BLaER1 (cell line): ENCODE data around the gene SIGLEC1.
A peak's percentile ranks its signal among the peaks of the same experiment; 100 is the strongest.

Source experiments
- H3K27ac ChIP-seq: shearing (Covaris generic); formaldehyde crosslinking; 2 replicates; pipeline ENCODE4 v1.8.1; 2022
- H3K27me3 ChIP-seq: shearing (Covaris generic); formaldehyde crosslinking; 2 replicates; pipeline ENCODE4 v1.8.1; 2022
- H3K36me3 ChIP-seq: shearing (Covaris generic); formaldehyde crosslinking; 2 replicates; pipeline ENCODE4 v1.8.1; 2022
- H3K4me1 ChIP-seq: shearing (Covaris generic); formaldehyde crosslinking; 2 replicates; pipeline ENCODE4 v1.8.1; 2022
- H3K4me2 ChIP-seq: shearing (Covaris generic); formaldehyde crosslinking; 2 replicates; pipeline ENCODE4 v1.8.1; 2022
- H3K4me3 ChIP-seq: shearing (Covaris generic); formaldehyde crosslinking; 2 replicates; pipeline ENCODE4 v1.8.1; 2022
- H3K9ac ChIP-seq: shearing (Covaris generic); formaldehyde crosslinking; 2 replicates; pipeline ENCODE4 v1.8.1; 2022
- H3K9me3 ChIP-seq: shearing (Covaris generic); formaldehyde crosslinking; 2 replicates; pipeline ENCODE4 v1.8.1; 2022
- H4K20me1 ChIP-seq: shearing (Covaris generic); formaldehyde crosslinking; 2 replicates; pipeline ENCODE4 v1.8.1; 2022
- Cebpa-rat ChIP-seq: shearing (Covaris generic); IDR thresholded peaks from 2 replicates; pipeline ENCODE4 v1.8.1; 2022

Gene SIGLEC1

DNA sequence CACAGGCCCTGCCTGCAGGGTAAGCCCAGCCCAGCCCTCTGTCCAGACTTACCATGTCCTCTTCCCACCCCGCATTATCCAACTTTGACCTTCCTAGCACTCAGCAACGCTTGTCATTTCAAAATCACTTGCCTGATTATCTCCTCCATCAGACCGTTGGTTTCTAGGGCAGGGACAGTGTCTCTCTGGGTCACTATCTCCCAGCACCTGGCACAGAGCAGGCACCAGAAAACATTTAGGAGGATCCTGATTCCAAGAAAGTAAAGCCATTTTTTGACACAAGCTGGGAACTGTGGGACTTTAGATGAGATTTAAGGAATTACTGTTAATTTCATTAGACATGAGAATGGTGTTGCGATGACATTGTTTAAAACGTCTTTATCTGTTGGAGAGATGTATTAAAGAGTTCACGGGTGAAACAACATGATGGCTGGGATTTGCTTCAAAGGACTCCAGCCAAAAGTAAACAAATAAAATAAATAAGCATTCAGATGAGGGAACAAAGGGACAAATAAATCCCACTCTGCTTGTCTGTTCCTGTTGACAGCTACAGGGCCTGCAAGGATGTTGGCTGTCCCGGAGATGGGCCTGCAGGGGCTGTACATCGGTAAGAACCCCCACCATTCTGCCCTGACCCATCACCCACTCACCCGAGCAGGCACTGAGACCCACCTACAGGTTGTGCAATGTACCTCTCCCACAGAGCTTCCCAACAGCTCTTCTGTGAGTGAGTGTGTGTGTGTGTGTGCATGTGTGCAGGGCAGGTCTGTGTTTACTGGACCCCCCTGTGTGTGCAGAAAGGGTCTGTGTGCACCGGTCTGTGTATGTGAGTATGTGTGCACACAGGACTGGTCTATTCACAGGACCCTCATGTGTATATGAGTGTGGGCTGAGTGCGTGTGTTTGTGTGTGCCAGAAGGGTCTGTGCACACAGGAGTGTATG is 26.0 kb upstream of the SIGLEC1 start:
- TF ChIP-seq Cebpa-rat: no peak
- Histone ChIP-seq H3K9ac (no peak overlapping the region), H3K27me3 (peaks cover 8% of the 10 kb centered on the region), H3K4me2 (no peak overlapping the region), H3K9me3 (no peaks in the 10 kb centered on the region), H3K4me3 (no peak overlapping the region), H3K4me1 (no peaks in the 10 kb centered on the region), H3K27ac (no peak overlapping the region), H4K20me1 (no peaks in the 10 kb centered on the region), H3K36me3 (no peaks in the 10 kb centered on the region)

DNA sequence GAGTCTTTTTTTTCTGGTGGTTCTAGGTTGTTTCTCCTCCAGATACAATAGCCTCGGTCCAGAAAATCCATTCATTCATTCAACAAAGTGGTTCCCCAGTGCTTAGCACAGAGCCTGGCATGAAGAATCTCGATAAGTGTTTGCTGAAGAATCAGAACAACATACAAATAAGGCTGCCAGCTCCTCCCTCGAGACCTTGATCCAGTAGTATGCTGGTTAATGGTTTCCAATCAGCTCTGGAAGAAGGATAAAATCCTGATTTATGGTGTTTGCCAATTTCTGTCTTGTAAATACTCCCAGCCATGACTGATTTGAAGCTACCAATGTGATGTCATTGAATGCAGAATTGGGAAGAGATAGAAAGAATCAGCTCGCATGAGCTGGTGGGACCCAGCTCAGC is 23.4 kb upstream of the SIGLEC1 start:
- Histone ChIP-seq H4K20me1 (no peaks in the 10 kb centered on the region), H3K4me1 (peaks cover 11% of the 10 kb centered on the region; the same call in 1 of the 2 replicates), H3K4me2 (no peak overlapping the region), H3K9ac (no peak overlapping the region), H3K27ac (no peak overlapping the region), H3K27me3 (peaks cover 32% of the 10 kb centered on the region), H3K36me3 (no peaks in the 10 kb centered on the region), H3K9me3 (no peaks in the 10 kb centered on the region), H3K4me3 (no peak overlapping the region)
- TF ChIP-seq Cebpa-rat: no peak

DNA sequence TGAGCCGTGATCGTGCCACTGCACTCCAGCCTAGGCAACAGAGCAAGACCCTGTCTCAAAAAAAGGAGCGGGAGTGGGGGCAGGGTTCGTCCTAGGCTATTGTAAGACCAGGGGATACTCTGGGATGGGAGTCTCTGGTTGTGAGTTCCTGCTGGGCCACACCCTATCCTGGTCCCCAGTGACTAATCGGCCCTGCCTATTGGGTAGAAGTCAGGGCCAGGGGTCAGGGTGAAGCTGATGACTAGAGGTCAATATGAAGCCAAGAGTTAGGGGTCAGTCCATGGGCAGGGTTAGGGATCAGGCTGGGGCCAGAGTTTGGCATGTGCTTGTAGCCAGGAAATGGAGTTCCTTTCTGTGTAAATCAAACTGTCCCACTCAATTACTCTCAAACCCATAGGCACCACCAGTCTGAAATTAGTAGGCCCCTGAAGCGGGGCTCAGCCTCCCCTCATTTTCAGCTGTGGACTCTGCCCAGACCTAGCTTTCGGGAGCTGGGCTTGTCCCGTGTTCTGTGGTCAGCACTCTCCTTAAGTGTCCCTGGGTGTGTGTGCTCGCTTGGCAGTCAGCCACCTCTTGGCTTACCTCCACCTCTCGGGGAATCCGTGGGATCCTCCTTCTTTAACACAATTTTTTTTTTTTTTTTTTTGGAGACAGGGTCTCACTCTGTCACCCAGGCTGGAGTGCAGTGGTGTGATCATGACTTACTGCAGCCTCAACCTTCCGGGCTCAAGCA is 21.9 kb upstream of the SIGLEC1 start:
- Histone ChIP-seq H4K20me1 (no peaks in the 10 kb centered on the region), H3K4me2 (no peak overlapping the region), H3K4me3 (no peak overlapping the region), H3K9ac (no peak overlapping the region), H3K4me1 (peaks cover 23% of the 10 kb centered on the region), H3K27ac (no peak overlapping the region), H3K27me3 (peaks cover 32% of the 10 kb centered on the region), H3K9me3 (no peaks in the 10 kb centered on the region), H3K36me3 (no peaks in the 10 kb centered on the region)
- TF ChIP-seq Cebpa-rat: no peak

DNA sequence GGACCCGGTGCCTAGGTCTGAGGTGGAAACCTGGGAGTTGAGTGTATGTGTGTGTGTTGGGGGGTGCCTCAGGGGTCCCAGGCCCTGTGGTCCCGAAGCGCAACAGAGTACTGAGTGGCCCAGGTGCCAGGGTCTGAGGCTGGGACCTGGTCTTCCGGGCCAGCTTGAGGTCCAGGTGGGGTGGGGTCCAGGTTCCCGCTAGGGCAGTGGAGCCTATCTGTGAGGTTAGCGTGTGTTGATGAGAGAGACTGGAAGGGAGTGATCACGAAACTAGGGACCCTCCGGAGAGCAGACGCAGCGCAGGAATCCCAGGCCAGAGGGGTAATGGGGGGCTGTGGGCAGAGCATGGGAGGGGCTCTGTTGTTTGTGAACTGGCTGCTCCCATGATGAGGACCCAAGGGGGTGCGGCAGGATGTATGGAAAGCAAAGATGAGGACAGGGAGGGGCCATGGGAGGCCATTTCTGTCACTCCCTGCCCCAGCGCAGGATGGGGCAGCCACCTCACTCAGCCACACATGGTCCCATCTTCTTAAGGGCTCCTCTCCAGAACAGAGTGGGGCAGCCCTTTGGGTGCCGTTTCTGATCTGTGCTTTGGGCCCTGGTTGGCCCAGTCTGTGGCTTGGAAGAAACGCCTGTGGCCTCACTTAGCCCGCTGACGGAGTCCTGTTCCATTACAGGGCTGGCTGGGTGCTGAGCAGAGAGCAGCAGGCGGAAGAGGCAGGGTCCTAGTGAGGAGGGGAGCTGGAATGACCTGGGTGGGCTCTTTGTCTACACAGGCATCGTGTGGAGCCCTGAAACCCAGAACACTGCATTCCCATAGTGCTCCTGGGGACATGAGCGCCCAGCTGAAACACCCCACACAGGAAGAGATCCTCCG is 21.0 kb upstream of the SIGLEC1 start:
- H3K9ac ChIP-seq: 0 out of 2 replicates have a peak overlapping the region, but pooled peaks have one; percentile 15
- H4K20me1 ChIP-seq: no peaks in the 10 kb centered on the region
- H3K4me2 ChIP-seq: peak overlapping the region; percentile 52
- no peak overlapping the region for H3K4me3 ChIP-seq
- no peak for TF ChIP-seq Cebpa-rat
- H3K36me3 ChIP-seq: no peaks in the 10 kb centered on the region
- no peaks in the 10 kb centered on the region for H3K9me3 ChIP-seq
- peaks cover 27% of the 10 kb centered on the region for H3K4me1 ChIP-seq
- no peak overlapping the region for H3K27ac ChIP-seq
- peaks cover 32% of the 10 kb centered on the region for H3K27me3 ChIP-seq

DNA sequence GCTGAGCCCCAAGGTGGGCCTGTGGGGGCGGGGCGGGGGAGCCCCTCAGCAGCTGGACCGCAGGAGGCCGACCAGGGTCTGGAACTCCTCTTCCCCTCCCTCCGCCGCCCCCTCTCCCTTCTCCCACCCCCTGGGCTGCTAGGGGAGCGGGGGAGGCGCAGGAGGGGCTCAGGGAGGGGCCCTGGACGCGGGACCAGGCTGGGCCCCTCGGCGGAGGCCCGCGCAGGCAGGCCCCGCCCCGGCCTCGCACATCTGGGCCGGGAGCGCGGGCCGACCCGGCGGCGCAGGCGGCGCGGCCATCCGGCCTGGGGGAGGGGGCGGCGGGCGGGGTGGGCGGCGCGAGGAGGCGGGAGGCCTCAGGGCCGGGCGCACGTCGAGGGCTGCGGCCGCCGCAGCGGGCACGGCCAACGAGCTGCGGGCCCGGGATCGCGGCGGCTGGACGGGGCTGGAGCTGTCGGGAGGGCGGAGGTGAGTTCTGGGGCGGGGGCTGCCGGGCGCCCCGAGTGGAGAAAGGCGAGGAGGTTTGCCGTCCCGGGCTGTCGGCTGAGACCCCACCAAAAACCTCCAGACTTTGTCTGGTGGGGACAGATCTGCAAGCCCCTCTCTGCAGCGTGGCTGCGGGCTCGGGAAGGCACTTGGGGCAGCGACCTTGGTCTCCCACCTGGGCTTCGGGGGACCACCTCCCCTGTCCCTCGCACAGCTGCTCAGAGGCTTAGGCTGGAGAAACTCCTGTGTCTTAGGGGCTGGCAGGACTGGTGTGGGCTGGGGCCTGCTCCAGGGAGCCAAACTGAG is 20.1 kb upstream of the SIGLEC1 start, which contains the start of gene HSPA12B:
Gene HSPA12B (plus strand): TSS at position 359 of the 792 bp plus-strand sequence. CDS start 5,990 bp downstream, outside the sequence.
- Histone ChIP-seq H3K9ac (0 out of 2 replicates have a peak within 1 kb of the TSS, but pooled peaks have one; percentile 15), H3K4me2 (peak within 1 kb of the TSS; percentile 52), H3K9me3 (no peaks in the 10 kb centered on the region), H3K27me3 (peaks cover 32% of the 10 kb centered on the region), H3K4me3 (0 out of 2 replicates have a peak within 1 kb of the TSS, but pooled peaks have one; percentile 20), H3K27ac (no peak within 1 kb of the TSS), H4K20me1 (no peaks in the 10 kb centered on the region), H3K4me1 (peaks cover 36% of the 10 kb centered on the region), H3K36me3 (no peaks in the 10 kb centered on the region)
- TF ChIP-seq Cebpa-rat: no peak

DNA sequence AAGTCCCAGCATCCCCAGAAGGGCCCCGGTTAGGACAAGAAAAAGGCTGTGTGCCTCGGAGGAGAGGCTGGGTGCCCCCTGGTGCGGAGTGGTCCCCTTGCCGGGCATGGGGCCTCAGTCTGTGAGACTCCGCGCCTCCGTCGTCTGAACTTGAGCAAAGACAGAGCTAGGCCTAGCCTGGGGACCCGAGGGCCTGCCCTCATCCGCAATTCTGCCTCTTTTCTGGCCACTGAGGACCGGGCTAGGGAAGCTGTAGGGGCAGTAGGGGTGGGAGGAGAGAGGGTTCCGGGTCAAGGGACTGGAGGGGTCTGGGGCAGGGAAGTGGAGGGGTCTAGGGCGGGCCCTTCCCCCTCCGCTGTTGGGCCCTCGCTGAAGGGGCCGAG is 19.5 kb upstream of the SIGLEC1 start:
- Histone ChIP-seq H3K36me3 (no peaks in the 10 kb centered on the region), H3K27ac (no peak overlapping the region), H3K27me3 (peaks cover 32% of the 10 kb centered on the region), H3K4me2 (peak overlapping the region; percentile 52), H3K9ac (no peak overlapping the region), H3K9me3 (no peaks in the 10 kb centered on the region), H3K4me3 (no peak overlapping the region), H4K20me1 (no peaks in the 10 kb centered on the region), H3K4me1 (peaks cover 37% of the 10 kb centered on the region)
- no peak for TF ChIP-seq Cebpa-rat

DNA sequence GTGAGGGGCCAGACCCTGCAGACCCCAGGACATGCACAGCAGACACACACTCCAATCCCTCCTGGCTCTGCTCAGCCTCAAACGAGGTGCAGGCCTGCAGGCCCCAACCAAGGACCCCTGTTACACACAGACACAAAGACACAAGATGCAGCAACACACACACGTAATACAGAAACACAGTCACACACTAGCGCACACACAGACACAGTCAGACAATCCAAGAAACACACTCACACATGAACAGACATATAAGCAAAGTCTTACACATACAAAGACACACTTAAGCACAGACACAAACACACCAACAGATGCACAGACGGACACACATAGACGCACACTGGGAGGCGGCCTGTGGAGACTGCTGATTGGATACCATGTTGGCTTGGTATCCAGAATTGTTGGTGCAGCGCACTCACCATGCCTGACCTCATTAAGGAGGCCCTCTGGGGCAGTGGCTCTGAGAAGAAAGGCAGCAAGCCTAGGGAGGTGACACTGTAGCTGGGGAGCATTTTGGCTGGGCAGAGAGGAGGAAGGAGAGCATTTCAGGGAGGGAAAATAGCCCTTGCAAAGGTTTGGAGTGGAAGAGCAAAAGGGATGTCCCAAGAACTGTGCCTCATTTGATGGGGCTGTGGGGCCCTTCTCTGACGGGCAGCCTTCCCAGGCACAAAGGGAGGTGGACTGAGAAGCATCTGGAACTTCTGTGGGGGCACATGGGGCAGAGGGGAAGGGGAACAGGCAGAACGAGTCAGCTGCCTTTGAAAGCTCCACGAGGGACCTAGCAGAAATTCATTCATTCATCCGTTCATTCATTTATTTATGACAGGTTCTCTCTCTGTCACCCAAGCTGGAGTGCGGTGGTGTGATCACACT is 18.6 kb upstream of the SIGLEC1 start:
- H3K27me3 ChIP-seq: peaks cover 32% of the 10 kb centered on the region
- no peaks in the 10 kb centered on the region for H4K20me1 ChIP-seq
- H3K27ac ChIP-seq: no peak overlapping the region
- no peak overlapping the region for H3K4me3 ChIP-seq
- TF ChIP-seq Cebpa-rat: no peak
- no peak overlapping the region; the same call in 1 of the 2 replicates for H3K4me2 ChIP-seq
- peaks cover 37% of the 10 kb centered on the region for H3K4me1 ChIP-seq
- no peak overlapping the region for H3K9ac ChIP-seq
- H3K36me3 ChIP-seq: no peaks in the 10 kb centered on the region
- no peaks in the 10 kb centered on the region for H3K9me3 ChIP-seq
